Measurements from ENCODE around the gene NBPF6. TPM values are rescaled to one million over a fixed set of nuclear protein-coding genes. Genes with fewer than 3 reads are reported as not detected.
"Not testable (repeated sequence)": the region's sequence is repeated elsewhere in the genome, so short reads cannot be mapped to it uniquely, and the experiment has no call there.

Gene NBPF6
- total and polyA plus RNA-seq, 2 donors (not counting 1 experiment from before 2014, with no cell fraction given) = not detected

DNA sequence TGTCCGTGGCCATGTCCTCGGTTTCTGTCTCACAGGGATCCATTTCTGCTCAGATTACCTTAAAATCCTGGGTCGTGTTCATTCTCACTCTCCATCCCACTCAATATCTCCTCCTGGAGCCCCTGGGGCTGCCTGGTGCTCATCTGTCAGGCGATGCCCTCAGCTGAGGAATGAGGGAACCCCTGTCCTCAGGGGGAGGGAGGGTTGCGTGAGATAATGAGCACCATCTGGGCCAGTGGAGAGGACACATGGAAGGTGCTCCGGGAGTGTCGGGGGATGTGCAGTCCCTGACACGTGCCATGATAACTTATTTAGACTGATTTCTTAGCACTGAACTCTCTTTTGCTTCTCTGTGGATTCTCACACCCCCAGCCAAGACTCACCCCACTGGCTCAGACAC lies 16.0 kb downstream of the NBPF6 start:
- H3K36me3 ChIP-seq (replicated peaks in 1 of 2; ENCODE audit: control extremely low read depth in 1 of 2, control insufficient read depth in 1 of 2, extremely low read depth in 1 of 2, insufficient read depth in 2 of 2, low read length in 1 of 2); H3K4me3 Mint-ChIP-seq; H3K4me3 ChIP-seq (ENCODE audit: control extremely low read depth in 1 of 5, extremely low read depth in 1 of 5, insufficient read depth in 1 of 5, low read depth in 2 of 5, low read length in 4 of 5); H3K4me2 ChIP-seq (replicated peaks; ENCODE audit: low read depth, low read length, poor library complexity, severe bottlenecking); H3K9me3 Mint-ChIP-seq (ENCODE audit: insufficient read depth); H4K20me1 ChIP-seq (ENCODE audit: control insufficient read depth, insufficient read depth, low read length, poor library complexity, severe bottlenecking); intact Hi-C loops (cut with micrococcal nuclease); H3K4me1 Mint-ChIP-seq; H3K27me3 ChIP-seq (replicated peaks in 1 of 4; ENCODE audit: control extremely low read depth in 1 of 4, control insufficient read depth in 3 of 4, insufficient read depth in 4 of 4, low read length in 3 of 4); POLR2A ChIA-PET; ATAC-seq (ENCODE audit: low read depth); H3K9ac ChIP-seq (ENCODE audit: low read length); H3K79me2 ChIP-seq (ENCODE audit: control insufficient read depth, insufficient read depth, low read length); H3K27ac ChIP-seq (ENCODE audit: low read length in 2 of 2); DNase-seq; CTCF ChIA-PET; H3K9me3 ChIP-seq (ENCODE audit: control extremely low read depth in 1 of 3, control insufficient read depth in 2 of 3, insufficient read depth in 1 of 3, low read length in 2 of 3); H3K27me3 Mint-ChIP-seq; H3K4me1 ChIP-seq (ENCODE audit: control insufficient read depth in 2 of 2, insufficient read depth in 2 of 2, low read length in 2 of 2); H3K27ac Mint-ChIP-seq; H2AFZ ChIP-seq (ENCODE audit: insufficient read depth, low read depth, low read length, poor library complexity, severe bottlenecking): not testable (repeated sequence)
- WGBS (ENCODE audit: insufficient coverage) = no CpG with 5 or more reads among the region's 8 CpGs

DNA sequence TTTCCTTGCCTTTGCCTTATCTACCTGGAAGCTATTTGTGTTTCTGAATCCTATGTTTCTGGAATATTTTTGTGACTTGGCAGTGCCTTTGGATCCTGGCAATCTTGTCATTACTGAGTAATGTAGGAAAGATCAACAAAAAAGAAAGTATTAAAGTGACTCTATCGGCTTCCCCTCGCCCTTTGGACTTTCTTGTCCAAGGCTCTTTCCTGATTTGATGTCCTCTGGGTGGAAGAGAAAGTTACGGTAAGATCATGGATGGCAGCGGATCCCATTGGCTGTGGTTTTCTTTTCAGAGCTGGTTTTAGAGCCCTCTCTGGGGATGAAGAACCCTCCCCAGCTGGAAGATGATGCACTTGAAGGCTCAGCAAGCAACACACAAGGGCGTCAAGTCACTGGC lies 17.0 kb downstream of the NBPF6 start:
- H3K27ac ChIP-seq (ENCODE audit: low read length in 2 of 2); ATAC-seq (ENCODE audit: low read depth); H3K27ac Mint-ChIP-seq: not testable (repeated sequence)

DNA sequence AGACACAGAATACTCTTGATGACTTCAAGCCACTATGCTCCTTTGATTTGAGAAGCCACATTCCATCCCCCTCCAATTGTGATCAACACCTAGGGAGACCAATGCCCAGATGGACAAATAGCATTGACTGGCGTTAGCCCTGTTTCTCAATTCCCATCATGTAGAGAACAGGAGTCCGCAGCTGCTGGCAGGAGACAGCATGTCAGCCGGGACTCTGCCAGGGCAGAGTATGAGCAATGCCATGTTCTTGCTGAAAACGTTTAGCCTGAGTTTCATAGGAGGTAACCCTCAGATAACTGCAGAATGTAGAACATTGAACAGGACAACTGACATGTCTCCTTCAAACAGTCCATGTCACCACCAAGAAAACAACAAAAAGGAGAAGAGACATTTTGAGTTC lies 20.6 kb downstream of the NBPF6 start:
- H3K27me3 Mint-ChIP-seq = peaks cover 23% of the 10 kb centered on the region
- H4K20me1 ChIP-seq (ENCODE audit: control insufficient read depth, insufficient read depth, low read length, poor library complexity, severe bottlenecking); H2AFZ ChIP-seq (ENCODE audit: insufficient read depth, low read depth, low read length, poor library complexity, severe bottlenecking); H3K9me3 Mint-ChIP-seq (ENCODE audit: insufficient read depth); POLR2A ChIA-PET; ATAC-seq (ENCODE audit: low read depth); H3K27ac ChIP-seq (ENCODE audit: low read length in 2 of 2); H3K36me3 ChIP-seq (replicated peaks in 1 of 2; ENCODE audit: control extremely low read depth in 1 of 2, control insufficient read depth in 1 of 2, extremely low read depth in 1 of 2, insufficient read depth in 2 of 2, low read length in 1 of 2); H3K27ac Mint-ChIP-seq; H3K4me1 ChIP-seq (ENCODE audit: control insufficient read depth in 2 of 2, insufficient read depth in 2 of 2, low read length in 2 of 2); H3K4me3 ChIP-seq (ENCODE audit: control extremely low read depth in 1 of 5, extremely low read depth in 1 of 5, insufficient read depth in 1 of 5, low read depth in 2 of 5, low read length in 4 of 5); H3K9ac ChIP-seq (ENCODE audit: low read length); H3K9me3 ChIP-seq (ENCODE audit: control extremely low read depth in 1 of 3, control insufficient read depth in 2 of 3, insufficient read depth in 1 of 3, low read length in 2 of 3); H3K79me2 ChIP-seq (ENCODE audit: control insufficient read depth, insufficient read depth, low read length); CTCF ChIA-PET; DNase-seq; H3K4me2 ChIP-seq (replicated peaks; ENCODE audit: low read depth, low read length, poor library complexity, severe bottlenecking); H3K4me1 Mint-ChIP-seq; intact Hi-C loops (cut with micrococcal nuclease); H3K4me3 Mint-ChIP-seq; H3K27me3 ChIP-seq (replicated peaks in 1 of 4; ENCODE audit: control extremely low read depth in 1 of 4, control insufficient read depth in 3 of 4, insufficient read depth in 4 of 4, low read length in 3 of 4): not testable (repeated sequence)
- no CpG with 5 or more reads among the region's 4 CpGs for WGBS (ENCODE audit: insufficient coverage)

More for the DNA sequence above, 17.0 kb downstream of the NBPF6 start:
- H3K27me3 ChIP-seq (replicated peaks in 1 of 4; ENCODE audit: control extremely low read depth in 1 of 4, control insufficient read depth in 3 of 4, insufficient read depth in 4 of 4, low read length in 3 of 4); H3K4me3 ChIP-seq (ENCODE audit: control extremely low read depth in 1 of 5, extremely low read depth in 1 of 5, insufficient read depth in 1 of 5, low read depth in 2 of 5, low read length in 4 of 5); H3K9ac ChIP-seq (ENCODE audit: low read length); H3K4me1 ChIP-seq (ENCODE audit: control insufficient read depth in 2 of 2, insufficient read depth in 2 of 2, low read length in 2 of 2); DNase-seq; H3K27me3 Mint-ChIP-seq; CTCF ChIA-PET; H3K36me3 ChIP-seq (replicated peaks in 1 of 2; ENCODE audit: control extremely low read depth in 1 of 2, control insufficient read depth in 1 of 2, extremely low read depth in 1 of 2, insufficient read depth in 2 of 2, low read length in 1 of 2); H3K9me3 Mint-ChIP-seq (ENCODE audit: insufficient read depth); H3K9me3 ChIP-seq (ENCODE audit: control extremely low read depth in 1 of 3, control insufficient read depth in 2 of 3, insufficient read depth in 1 of 3, low read length in 2 of 3); H3K4me2 ChIP-seq (replicated peaks; ENCODE audit: low read depth, low read length, poor library complexity, severe bottlenecking); H3K79me2 ChIP-seq (ENCODE audit: control insufficient read depth, insufficient read depth, low read length); H3K4me1 Mint-ChIP-seq; intact Hi-C loops (cut with micrococcal nuclease); H3K4me3 Mint-ChIP-seq; H4K20me1 ChIP-seq (ENCODE audit: control insufficient read depth, insufficient read depth, low read length, poor library complexity, severe bottlenecking); POLR2A ChIA-PET; H2AFZ ChIP-seq (ENCODE audit: insufficient read depth, low read depth, low read length, poor library complexity, severe bottlenecking): not testable (repeated sequence)
- WGBS (ENCODE audit: insufficient coverage) = no CpG with 5 or more reads among the region's 5 CpGs

DNA sequence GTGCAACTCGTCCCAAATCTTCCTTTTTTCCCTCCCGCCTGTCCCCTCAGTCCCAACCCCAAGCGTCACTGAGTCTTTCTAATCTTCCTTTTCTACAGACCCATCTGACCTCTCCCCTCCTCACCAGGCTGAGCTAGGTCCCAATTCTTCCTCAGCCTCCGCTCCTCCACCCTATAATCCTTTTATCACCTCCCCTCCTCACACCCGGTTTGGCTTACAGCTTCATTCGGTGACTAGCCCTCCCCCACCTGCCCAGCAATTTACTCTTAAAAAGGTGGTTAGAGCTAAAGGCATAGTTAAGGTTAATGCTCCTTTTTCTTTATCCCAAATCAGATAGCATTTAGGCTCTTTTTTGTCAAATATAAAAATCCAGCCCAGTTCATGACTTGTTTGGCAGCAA lies 24.4 kb downstream of the NBPF6 start:
- H3K36me3 ChIP-seq (replicated peaks in 1 of 2; ENCODE audit: control extremely low read depth in 1 of 2, control insufficient read depth in 1 of 2, extremely low read depth in 1 of 2, insufficient read depth in 2 of 2, low read length in 1 of 2); ATAC-seq (ENCODE audit: low read depth); intact Hi-C loops (cut with micrococcal nuclease); H3K4me1 Mint-ChIP-seq; H3K4me2 ChIP-seq (replicated peaks; ENCODE audit: low read depth, low read length, poor library complexity, severe bottlenecking); H3K4me3 ChIP-seq (ENCODE audit: control extremely low read depth in 1 of 5, extremely low read depth in 1 of 5, insufficient read depth in 1 of 5, low read depth in 2 of 5, low read length in 4 of 5); H4K20me1 ChIP-seq (ENCODE audit: control insufficient read depth, insufficient read depth, low read length, poor library complexity, severe bottlenecking); POLR2A ChIA-PET; H3K27me3 ChIP-seq (replicated peaks in 1 of 4; ENCODE audit: control extremely low read depth in 1 of 4, control insufficient read depth in 3 of 4, insufficient read depth in 4 of 4, low read length in 3 of 4); H3K9me3 Mint-ChIP-seq (ENCODE audit: insufficient read depth); H3K79me2 ChIP-seq (ENCODE audit: control insufficient read depth, insufficient read depth, low read length); H2AFZ ChIP-seq (ENCODE audit: insufficient read depth, low read depth, low read length, poor library complexity, severe bottlenecking); H3K27ac ChIP-seq (ENCODE audit: low read length in 2 of 2); H3K9ac ChIP-seq (ENCODE audit: low read length); H3K27ac Mint-ChIP-seq; H3K9me3 ChIP-seq (ENCODE audit: control extremely low read depth in 1 of 3, control insufficient read depth in 2 of 3, insufficient read depth in 1 of 3, low read length in 2 of 3); H3K4me1 ChIP-seq (ENCODE audit: control insufficient read depth in 2 of 2, insufficient read depth in 2 of 2, low read length in 2 of 2); CTCF ChIA-PET; H3K4me3 Mint-ChIP-seq; DNase-seq: not testable (repeated sequence)
- WGBS (ENCODE audit: insufficient coverage) = 80% methylated on average over 1 of the region's 6 CpGs
- peaks cover 37% of the 10 kb centered on the region for H3K27me3 Mint-ChIP-seq
